ENCODE results near the gene CHAF1A.

DNA sequence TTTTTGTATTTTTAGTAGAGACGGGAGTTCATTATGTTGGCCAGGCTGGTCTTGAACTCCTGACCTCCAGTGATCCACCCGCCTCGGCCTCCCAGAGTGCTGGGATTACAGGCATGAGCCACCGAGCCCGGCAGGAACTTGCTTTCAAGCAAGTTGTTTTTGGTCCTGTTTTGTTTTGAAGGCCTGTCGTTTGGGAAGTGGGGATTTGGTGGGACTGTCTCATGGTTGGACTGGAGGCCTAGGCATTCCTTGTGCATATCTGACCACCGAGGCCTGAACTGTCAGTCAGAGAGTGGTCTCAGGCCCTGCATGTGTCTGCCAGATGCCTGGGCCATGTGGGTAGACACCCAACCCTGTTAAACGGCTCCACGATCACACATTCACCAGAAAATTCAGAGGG, 28.9 kb downstream of the CHAF1A start:
- no peak for TF ChIP-seq POLR2A (IDR thresholded peaks at IDR 0.05)
- TF ChIP-seq POLR2AphosphoS5 (IDR thresholded peaks at IDR 0.05), result no peak
- TF ChIP-seq, protein P1, sequence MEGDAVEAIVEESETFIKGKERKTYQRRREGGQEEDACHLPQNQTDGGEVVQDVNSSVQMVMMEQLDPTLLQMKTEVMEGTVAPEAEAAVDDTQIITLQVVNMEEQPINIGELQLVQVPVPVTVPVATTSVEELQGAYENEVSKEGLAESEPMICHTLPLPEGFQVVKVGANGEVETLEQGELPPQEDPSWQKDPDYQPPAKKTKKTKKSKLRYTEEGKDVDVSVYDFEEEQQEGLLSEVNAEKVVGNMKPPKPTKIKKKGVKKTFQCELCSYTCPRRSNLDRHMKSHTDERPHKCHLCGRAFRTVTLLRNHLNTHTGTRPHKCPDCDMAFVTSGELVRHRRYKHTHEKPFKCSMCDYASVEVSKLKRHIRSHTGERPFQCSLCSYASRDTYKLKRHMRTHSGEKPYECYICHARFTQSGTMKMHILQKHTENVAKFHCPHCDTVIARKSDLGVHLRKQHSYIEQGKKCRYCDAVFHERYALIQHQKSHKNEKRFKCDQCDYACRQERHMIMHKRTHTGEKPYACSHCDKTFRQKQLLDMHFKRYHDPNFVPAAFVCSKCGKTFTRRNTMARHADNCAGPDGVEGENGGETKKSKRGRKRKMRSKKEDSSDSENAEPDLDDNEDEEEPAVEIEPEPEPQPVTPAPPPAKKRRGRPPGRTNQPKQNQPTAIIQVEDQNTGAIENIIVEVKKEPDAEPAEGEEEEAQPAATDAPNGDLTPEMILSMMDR (IDR thresholded peaks at IDR 0.05 in 8 of 11, conservative IDR thresholded peaks at IDR 0.05 in 3 of 11), result no peak
